ENCODE results near the gene KLHL18. TPM values are rescaled to one million over a fixed set of nuclear protein-coding genes. Genes with fewer than 3 reads are reported as not detected.

Gene KLHL18
- total and polyA plus RNA-seq, 4 donors, result 3.5 to 12.6 (median 10.3) TPM

GRCh38 chr3:47276558-47276957, 6.2 kb upstream of the KLHL18 start (continued):
- no peak for TF ChIP-seq REST (IDR thresholded peaks at IDR 0.05)
- TF ChIP-seq YY1 (IDR thresholded peaks at IDR 0.05), result no peak
- no peak for TF ChIP-seq ATF3 (IDR thresholded peaks at IDR 0.05)

- 95% methylated on average over 5 of the region's 5 CpGs for WGBS
- H3K27me3 ChIP-seq (ENCODE audit: control insufficient read depth in 4 of 4, insufficient read depth in 4 of 4, low read length in 3 of 4), result no peaks in the 10 kb centered on the region
- TF ChIP-seq HNF4A (conservative IDR thresholded peaks at IDR 0.05), result no peak
- no peak for TF ChIP-seq GABPA (IDR thresholded peaks at IDR 0.05 in 1 of 2, conservative IDR thresholded peaks at IDR 0.05 in 1 of 2)
- TF ChIP-seq SP1 (IDR thresholded peaks at IDR 0.05), result no peak
- TF ChIP-seq HNF4G (IDR thresholded peaks at IDR 0.05), result no peak
- TF ChIP-seq FOXA1 (IDR thresholded peaks at IDR 0.05), result no peak
- TF ChIP-seq RXRA (IDR thresholded peaks at IDR 0.05), result no peak
- no peak for TF ChIP-seq EGR1 (IDR thresholded peaks at IDR 0.05; ENCODE audit: low read depth in 2 of 2)
- no peak for TF ChIP-seq TAF1 (conservative IDR thresholded peaks at IDR 0.05)
- no peak for TF ChIP-seq JUND (IDR thresholded peaks at IDR 0.05)
- no peak for TF ChIP-seq REST (IDR thresholded peaks at IDR 0.05)
- no peak for TF ChIP-seq MAX (IDR thresholded peaks at IDR 0.05)
- TF ChIP-seq FOXA2 (IDR thresholded peaks at IDR 0.05), result no peak
- TF ChIP-seq YY1 (IDR thresholded peaks at IDR 0.05), result no peak
- no peak overlapping the region for H3K9ac ChIP-seq (ENCODE audit: low read depth in 1 of 2, low read length in 2 of 2)
- no peaks in the 10 kb centered on the region for H3K36me3 ChIP-seq (ENCODE audit: control insufficient read depth in 4 of 4, insufficient read depth in 3 of 4, low read depth in 1 of 4, low read length in 3 of 4)
- no peak for DNase-seq (ENCODE audit: low spot score)
- no peak overlapping the region for H3K27ac ChIP-seq (ENCODE audit: low read depth in 1 of 2, low read length in 2 of 2)
- peaks cover 4 to 19% (median 10%) of the 10 kb centered on the region in 4 donors for H3K4me1 ChIP-seq (ENCODE audit: control insufficient read depth in 4 of 4, insufficient read depth in 4 of 4, low read length in 3 of 4)
- no peaks in the 10 kb centered on the region for H3K9me3 ChIP-seq (ENCODE audit: control insufficient read depth in 4 of 4, low read length in 3 of 4)
- no peak overlapping the region for H3K4me3 ChIP-seq (ENCODE audit: low read depth in 1 of 3, low read length in 3 of 3)
Observed at GRCh38 chr3:47280519-47280918, 2.2 kb upstream of the KLHL18 start.

GRCh38 chr3:47283193-47283537, 421 bp downstream of the KLHL18 start:
- 1% methylated on average over 10 of the region's 10 CpGs for WGBS
- TF ChIP-seq MAX (IDR thresholded peaks at IDR 0.05) (no peak), RAD21 (IDR thresholded peaks at IDR 0.05) (no peak), NR2F2 (IDR thresholded peaks at IDR 0.05) (no peak), FOXA1 (IDR thresholded peaks at IDR 0.05) (no peak), YY1 (IDR thresholded peaks at IDR 0.05) (no peak), FOXA2 (IDR thresholded peaks at IDR 0.05) (no peak)
- Histone ChIP-seq H3K4me3 (ENCODE audit: low read depth in 1 of 3, low read length in 3 of 3) (peak overlapping the region; percentile 80 to 99 (median 99)), H3K9me3 (ENCODE audit: control insufficient read depth in 4 of 4, low read length in 3 of 4) (no peaks in the 10 kb centered on the region), H3K27me3 (ENCODE audit: control insufficient read depth in 4 of 4, insufficient read depth in 4 of 4, low read length in 3 of 4) (no peaks in the 10 kb centered on the region), H3K4me1 (ENCODE audit: control insufficient read depth in 4 of 4, insufficient read depth in 4 of 4, low read length in 3 of 4) (peaks cover 4 to 19% (median 10%) of the 10 kb centered on the region in 4 donors), H3K9ac (ENCODE audit: low read depth in 1 of 2, low read length in 2 of 2) (peak overlapping the region; percentile 92 to 98), H3K27ac (ENCODE audit: low read depth in 1 of 2, low read length in 2 of 2) (peak overlapping the region; percentile 94 to 96), H3K36me3 (ENCODE audit: control insufficient read depth in 4 of 4, insufficient read depth in 3 of 4, low read depth in 1 of 4, low read length in 3 of 4) (peaks cover 0 to 1% (median under 1%) of the 10 kb centered on the region in 4 donors)
- peak; percentile 52 for DNase-seq (ENCODE audit: low spot score)

All from liver (tissue), 9 donors.